HG02981 (cell line): Measurements from ENCODE around the gene RAD51B.

Source experiments
- ATAC-seq: cut with Tn5 transposase; IDR thresholded peaks from one replicate; pipeline ENCODE4 v1.9.1; 2021; ENCODE audit warnings: mild to moderate bottlenecking, moderate library complexity; ENCODE audit not compliant: unreplicated experiment

RAD51B gene

DNA sequence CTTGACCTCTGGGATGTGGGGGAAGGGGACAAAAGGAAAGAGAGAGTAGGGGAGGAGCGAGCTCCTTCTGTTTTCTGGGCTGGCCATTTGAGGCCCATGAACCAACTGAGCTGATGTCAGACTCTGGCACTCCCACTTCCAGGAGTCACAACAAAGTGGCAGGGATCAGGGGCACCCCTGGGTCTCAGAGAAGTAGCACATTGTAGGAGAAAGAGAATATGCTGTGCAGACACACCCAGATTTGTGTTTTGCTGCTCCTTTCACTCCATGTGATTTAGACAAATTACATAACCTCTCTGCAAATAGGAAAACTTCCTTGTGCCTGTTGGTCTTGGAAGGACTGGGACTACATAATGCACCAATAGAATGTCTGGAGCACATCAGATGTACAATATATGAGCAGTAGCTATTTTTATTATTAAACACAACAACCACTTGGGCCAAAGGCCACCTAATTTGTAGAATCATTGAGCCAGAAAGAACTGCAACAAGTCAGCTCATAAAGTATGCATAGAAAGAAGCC lies 707.8 kb downstream of the RAD51B start:
- ATAC-seq = no peak

DNA sequence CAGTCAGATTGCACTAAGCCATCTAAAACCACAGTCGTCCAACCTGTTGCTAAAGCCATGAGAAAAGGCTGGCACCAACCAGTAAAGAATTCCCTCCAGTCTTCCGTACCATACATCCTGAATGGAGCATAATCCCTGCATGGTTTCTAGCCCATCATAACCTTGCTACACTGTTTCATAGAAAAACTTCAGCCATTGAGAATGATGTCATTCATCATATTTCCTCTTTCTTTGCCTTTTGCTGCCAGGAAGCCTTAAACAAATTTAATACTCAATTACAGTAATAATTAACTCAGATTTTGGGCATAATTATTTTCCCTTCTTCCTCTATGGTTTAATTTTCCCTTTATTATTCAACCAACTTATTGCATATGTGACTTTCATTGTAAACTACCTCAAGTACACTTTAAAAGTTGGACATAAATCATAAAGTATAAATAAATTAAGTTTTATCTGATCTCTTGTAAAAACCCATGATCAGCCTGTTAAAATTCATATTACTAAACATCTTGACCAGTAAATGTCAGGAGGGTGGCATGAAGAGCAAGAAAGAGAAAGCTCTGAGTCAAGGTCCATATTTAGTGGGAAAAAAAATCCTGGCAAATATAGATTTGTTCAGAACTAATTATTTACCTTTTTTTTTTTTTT lies 708.6 kb downstream of the RAD51B start:
- ATAC-seq = no peak

DNA sequence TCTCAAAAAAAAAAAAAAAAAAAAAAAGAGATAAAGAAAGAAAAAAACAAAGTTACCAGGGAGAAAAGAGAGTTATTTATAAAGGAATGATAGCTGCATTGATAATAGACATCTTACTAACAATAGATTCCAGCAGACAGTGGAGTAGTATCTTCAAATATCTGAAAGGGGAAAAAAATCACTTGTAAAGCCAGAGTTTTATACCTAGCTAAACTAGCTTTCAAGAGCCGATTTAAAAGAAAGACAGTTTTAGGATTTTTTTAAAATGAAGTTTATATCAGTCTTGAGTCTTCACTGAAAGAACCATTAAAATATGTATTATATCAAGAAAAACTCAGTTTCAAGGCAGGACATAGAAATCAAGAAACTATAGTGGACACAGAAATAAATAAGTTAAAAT lies 710.9 kb downstream of the RAD51B start:
- ATAC-seq = no peak

DNA sequence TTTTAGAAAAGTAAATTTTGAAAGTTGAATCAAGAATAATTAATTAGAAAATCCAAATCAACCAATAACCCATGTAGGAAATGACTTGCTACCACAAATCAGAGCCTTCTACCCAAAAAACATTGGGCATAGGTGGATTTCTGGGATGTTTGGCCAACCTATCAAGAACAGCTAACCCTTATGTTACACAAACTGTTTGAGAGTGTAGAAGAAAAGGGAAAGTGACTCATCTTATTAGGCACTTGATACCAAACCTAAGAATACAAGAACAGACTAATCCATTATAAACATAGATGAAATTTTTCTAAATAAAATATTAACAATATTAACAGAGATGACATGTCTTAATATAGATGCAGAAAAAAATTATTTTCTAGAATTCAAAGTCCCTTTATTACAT lies 712.9 kb downstream of the RAD51B start:
- ATAC-seq = no peak

DNA sequence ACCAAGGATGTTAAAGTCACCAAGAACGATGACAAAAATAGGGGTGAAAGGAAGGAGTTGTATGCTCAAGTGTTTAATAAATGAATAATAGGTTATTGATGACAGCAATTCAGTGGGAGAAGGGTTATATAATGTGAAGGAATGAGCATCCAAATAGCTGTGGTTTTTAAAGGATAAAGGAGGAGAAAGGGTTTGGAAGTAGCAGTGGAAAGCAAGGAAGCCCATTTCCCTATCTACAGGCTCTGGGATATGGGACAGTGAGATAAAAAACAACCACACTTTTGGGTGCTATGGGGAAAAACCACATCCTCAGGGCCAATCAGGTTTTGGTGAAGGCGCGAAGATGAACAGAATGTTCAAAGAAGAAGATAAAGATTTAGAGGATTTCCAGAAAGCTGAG lies 714.7 kb downstream of the RAD51B start:
- no peak for ATAC-seq

DNA sequence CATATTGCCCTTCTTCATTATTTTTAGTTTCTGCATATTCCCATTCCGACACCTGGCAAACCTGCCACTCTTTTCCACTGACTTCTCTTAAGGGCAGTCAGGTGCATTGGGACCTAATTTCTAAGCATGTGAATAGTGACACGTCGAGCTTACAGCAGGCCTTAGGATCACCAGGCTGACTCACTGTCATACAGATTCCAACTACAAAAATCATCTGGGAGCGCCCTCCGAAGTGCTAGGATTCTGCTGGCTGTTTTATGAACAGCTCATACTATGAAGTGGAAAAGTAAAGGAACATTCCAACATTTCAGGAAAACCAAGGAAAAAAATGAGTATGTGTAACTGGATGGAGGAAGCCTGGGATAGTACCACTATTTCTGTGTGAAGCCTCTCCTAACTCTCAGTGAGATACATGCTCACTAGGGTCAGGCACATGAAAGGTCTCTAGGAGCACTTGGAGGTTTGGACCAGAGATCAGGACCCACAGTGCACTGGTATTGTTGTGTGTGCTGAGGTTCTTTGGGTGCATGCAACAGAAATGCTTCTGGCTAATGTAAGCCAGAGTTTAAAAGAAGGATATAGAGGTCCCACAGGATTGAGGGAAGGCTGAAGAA lies 715.9 kb downstream of the RAD51B start:
- ATAC-seq = no peak

DNA sequence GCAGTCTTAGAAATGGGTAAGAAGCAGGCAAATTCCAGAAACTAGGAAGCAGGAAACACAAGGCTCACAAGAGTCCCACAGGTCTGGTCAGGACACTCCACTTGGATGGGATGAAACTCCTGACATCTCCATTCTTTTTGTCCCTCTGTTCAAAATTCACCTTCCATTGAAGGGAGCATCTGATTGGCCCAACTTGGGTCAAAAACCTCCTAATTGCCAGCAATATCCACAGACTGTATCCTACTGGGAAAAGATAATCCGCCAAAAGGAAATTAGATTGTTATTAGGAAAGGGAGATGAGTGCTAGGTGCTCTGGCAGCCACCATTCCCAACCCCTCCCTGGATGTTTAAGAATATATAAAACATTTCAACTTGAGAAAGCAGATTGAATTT lies 716.4 kb downstream of the RAD51B start:
- ATAC-seq = no peak

DNA sequence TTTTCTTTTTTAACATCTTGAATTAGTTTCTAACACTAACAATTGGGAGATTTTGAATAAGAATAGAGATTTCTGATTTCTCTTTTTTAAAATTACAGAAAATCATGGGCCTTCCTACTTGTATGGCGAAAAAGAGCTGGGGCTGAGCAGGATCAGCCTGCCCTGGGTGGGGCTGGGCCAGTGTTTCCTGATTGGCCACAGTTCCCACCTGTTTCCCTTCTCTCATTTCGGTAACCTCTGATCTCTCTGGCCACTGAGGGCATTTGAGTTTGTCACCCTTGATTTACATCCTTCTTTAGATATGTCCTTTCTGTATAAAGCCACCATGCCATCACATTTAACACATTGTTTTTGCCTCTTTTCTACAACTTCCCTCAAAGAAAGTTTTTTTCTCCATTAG lies 719.1 kb downstream of the RAD51B start:
- ATAC-seq = no peak

DNA sequence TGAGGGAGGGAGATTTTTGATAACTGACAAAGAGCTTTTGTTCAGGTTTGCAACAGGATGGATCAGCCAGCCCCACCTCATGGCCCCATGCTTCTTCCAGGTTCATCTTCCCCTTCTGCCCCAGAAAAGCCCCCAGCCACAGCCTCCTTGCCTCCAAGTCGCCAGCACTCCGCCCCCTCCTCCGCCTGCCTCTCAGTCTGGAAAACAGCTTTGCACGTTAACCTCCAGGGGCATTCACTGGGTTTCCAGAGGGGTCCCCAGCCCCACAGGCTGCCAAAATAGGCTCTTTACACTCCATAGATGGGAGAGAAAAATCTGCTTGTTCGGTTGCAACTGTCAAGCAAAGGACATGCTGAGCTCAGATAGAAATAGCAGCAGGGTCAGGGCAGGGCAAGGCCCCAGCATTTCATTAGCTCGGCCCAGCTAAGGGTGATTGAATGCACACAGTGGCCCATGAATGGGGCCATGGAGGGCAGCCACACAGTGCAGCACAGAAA lies 719.7 kb downstream of the RAD51B start:
- no peak for ATAC-seq

DNA sequence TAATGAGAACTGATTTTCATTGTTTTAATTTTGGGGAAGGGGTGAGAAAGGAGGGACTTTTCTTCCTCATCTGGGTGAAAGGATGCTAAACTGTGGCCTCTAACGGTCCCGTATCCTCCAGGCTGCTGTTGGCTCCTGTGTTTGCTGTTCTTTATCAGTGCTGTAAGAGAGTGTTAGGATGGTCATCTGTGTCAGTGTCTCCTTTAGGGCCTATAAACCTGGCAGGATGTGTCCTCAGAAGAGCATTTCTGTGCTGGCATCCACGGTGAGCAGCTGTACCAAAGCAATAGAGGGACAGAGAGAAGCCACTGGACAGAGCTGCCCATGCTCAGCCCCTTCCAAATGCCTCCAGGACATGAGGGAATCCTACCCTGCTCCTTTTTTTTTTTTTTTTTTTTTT lies 720.2 kb downstream of the RAD51B start:
- no peak for ATAC-seq

DNA sequence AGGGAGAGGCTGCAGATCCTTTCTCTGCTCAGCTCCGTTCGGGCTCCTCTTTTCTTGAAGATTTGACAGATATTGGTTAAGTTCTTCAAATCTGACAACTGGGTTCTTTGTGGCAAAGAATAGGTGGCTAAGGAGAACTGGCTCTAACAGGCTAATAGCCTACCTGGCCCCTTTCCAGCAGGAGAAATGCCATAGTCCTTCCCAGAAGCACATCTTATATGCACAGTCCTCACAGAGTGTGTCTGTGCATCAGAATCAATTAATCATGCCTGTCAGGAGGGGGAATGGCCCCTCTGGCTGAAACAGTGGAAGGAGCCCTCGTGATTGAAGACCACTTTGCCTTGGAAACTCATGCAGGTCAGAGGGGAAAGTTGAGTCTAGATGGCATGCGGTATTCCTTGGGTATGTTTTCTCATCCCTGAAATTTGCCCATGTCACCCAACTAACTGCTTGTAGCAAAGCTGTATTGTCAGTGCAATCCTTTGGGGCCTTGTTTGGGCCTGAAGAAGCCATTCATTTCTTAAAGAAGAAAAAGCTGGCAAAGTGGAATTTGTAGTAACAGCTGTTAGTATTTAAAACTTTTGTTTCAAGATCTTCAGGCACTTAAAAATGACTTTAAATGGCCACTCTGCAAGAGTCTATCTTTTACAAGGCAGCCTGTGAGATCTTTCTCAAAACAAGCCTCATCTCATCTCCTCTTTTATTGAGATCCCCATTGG lies 721.8 kb downstream of the RAD51B start:
- ATAC-seq = no peak

DNA sequence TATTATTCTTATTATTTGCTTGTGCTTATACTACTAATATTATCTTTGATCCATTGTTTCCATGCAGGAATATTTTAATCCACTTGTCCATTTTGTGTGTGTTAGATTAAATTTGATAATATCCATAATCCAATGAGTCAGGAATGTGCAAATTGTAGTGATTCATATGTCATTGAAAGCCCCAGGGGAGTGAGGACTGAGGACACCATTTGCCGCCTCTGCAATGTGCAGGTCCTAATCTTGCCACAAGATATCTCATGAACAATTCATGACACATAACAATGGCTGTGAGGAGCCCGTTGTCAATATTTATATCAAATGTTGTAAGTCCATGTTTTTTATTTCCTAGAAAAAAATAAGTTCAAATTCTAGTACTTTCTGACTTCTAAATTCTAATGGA lies 722.8 kb downstream of the RAD51B start:
- no peak for ATAC-seq

DNA sequence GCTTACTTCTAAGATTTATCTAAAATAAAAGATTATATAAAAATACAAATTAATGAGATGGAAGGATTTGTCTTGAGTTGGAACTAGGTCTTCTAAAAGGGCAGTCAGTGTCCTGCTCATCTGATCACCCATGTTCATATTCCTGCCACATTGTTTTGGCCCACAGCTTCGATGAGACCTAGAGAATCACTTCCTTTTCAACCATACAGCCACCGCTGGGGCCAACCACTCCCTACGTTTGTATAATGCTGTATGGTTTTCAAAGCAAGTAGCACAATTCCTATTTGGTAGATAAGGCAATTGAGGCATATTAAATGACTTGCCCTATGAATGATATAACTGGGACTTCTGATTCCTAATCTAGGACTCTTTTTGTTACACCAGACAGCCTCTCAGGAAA lies 723.9 kb downstream of the RAD51B start:
- no peak for ATAC-seq

DNA sequence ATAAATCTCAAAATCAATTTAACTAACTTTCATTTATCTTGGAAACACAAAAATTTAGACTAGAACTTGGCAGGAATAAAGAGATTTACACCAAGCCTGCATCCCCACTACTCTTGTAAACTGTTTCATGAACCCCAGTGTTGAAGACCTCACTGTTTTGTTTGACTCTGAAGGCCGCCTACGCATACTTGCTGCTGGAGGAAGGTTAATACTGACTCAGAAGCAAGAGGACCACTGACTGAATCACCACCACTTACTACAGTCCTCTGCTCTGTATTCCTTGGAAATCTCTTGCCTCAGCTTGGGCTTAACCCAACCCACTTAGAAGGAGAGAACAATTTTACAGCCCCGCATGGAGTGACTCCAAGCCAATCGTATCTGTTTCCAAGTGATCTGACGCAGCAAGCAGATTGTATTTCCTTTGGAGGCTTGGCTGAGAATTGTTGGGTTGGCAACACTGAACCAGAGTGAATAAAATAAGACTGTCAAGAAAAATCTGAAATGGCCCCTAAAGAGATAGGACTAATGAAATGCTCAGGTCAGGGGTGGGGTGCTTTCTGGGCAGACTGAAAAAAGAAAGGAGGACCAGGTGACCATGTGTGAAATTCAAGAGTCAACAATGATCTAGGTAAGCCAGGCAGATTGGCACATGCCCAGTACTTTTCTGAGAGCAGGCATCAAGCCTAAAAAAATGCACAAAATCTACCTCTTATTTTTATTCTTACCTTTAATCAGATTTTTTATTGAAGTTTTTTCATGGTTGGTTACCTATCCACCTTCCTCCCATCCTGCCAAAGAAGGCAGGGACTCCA lies 724.7 kb downstream of the RAD51B start:
- no peak for ATAC-seq

DNA sequence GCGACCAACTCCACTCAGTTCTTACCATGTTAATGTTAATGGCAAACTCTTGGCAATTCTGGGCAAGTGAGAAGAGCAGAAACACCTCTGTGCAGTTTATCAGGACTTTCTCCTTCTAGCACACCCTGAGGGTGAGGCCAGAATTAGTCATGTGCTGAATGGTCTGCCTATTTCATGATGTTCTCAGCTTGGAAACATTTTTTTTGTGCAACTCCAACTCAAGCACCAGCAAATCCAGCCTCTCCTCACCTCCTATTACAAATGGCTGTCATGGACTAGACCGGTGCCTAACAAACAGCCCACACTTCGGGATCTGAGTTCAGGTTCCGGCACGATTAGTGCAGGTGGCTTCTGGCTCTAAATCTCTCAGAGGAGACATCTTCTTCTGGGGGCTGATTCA lies 727.3 kb downstream of the RAD51B start:
- no peak for ATAC-seq

DNA sequence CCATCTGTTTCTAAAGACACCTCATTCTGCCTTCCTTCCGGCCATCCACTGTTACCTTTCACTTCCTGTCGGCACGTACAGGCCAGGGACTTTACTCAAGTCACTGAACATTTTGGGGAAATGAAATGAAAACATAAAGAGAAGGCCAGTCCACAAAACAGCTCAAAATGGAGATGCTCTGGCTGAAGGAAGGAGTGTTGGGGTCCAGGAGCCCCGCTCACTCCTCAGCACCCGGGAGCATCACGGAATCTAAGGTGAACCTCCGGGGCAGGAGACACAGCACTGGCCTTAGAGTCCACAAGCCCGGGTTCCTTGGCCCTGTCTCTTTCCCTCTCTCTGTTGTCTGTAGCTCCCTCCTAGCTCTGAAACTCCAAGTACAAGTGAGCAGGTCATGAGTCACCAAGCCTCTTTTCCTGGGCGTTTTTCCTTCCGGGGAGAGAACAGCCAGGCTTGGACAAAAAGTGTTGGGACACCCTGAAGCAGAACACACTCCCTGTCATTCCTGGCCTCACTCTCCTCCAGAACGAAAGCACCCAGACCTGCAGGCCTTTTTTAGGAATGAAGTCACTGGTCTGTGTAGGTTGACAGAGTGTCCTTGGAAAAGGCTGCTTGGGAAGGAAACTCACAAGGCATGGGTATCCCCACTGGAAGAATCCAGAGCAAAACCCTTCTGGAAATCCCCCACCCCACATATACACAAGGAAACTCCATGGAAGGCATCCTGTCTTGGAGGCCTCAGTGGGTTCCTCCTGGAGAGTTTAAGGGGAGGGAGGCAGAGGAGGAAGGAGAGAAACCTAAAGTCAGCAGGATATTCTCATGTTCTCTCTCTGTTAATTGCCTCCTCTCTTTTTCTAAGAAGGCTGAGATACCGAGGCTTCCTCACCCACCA lies 728.0 kb downstream of the RAD51B start:
- no peak for ATAC-seq

DNA sequence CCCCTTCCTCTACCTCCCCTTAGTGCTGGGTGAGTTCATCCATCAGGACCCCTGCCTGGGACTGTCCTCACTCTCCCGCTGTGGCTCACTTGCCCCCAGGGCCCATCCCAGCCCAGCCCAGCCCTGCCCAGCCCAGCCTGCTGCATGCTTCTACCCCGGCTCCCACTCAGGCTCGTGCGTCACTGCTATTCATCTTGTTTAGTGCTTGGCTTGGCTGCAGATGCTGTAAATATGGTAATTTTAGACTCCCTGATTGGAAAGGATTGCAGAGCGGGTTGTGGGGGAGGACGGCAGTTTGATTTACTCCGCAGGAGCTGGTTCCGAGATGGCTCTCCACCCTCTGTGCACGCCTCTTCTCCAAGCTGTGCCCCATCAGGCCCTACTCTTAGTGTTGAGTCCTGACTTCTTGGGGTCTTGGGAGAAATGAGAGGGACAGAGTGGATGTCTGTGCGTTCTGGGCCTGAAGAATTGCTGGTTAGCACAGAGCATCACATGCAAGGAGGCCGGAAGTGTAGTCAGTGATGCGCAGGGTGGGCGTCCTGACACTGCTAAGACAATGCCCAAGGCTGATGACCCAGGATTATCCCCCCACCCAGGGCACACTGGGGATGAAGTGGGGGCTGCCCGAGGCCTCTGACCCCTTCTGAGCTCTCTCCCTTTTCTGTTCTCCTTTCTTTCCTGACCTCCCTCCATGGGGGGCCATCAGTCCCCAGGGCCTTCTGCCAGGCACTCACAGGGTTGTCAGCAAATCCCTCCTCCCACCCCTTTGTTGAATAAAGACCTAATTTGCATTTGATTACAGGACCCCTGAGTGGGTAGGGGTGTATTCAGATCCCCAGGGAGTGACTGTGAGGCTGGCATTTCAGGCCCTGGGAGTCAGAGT lies 728.9 kb downstream of the RAD51B start:
- ATAC-seq = no peak

DNA sequence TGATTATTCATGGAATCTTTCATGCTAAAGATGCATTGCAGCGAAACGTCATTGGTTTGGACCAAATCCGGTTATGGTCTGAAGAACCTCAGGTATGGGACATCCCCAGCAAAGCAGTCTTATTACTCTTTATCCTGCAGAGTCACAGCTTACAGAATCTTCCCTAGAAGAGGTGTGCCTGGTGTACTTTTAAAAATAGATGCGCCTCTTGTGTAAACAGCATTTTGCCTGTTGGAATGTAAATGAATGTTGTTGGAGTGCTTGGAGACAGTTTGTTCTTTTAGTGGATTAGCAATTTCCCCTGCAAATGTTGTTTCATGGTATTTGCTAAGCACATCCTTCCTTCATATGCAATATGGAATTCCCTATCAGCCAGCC lies 730.7 kb downstream of the RAD51B start:
- ATAC-seq = no peak

DNA sequence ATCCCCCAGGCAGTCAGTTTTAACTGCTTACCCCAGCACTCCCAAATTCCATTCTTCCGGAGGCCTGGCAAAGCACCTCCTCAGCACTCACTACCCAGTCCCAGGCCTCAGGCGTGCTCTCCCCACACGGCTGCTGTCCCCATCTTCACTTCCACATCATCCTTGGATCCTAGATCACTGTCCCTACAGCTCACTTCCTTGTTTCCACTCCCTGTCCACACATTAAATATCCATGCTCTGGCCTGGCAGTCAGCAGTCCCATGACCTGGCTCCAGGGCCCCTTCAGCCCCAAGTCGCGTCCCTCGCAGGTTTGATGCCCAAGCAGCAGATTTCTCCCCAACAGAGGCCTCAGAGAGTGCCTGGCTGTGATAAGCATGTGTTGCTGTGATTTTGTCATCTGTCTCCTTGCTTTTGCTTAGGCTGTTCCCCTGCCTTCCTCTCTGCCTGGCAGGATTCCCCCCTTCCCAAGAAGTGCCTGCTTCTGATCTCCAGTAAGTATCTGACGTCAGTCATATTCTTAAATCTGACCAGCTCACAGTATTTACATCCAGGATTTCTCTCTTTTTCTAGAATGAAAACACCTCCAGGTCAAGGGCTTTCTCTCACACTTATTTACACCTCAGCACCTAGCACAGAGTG lies 731.6 kb downstream of the RAD51B start:
- no peak for ATAC-seq
